Amygdala (tissue), 56 donors: ENCODE measurements around the gene ZCCHC17.
A peak's percentile ranks its signal among the peaks of the same experiment; 100 is the strongest.
"Not testable (repeated sequence)": the region's sequence is repeated elsewhere in the genome, so short reads cannot be mapped to it uniquely, and the experiment has no call there.

Experiments
- DNase-seq, 56 donors: peaks; one replicate each; lab custom pipeline; 2025; lab: John Stamatoyannopoulos, UW

Gene ZCCHC17, protein sequence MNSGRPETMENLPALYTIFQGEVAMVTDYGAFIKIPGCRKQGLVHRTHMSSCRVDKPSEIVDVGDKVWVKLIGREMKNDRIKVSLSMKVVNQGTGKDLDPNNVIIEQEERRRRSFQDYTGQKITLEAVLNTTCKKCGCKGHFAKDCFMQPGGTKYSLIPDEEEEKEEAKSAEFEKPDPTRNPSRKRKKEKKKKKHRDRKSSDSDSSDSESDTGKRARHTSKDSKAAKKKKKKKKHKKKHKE

DNA sequence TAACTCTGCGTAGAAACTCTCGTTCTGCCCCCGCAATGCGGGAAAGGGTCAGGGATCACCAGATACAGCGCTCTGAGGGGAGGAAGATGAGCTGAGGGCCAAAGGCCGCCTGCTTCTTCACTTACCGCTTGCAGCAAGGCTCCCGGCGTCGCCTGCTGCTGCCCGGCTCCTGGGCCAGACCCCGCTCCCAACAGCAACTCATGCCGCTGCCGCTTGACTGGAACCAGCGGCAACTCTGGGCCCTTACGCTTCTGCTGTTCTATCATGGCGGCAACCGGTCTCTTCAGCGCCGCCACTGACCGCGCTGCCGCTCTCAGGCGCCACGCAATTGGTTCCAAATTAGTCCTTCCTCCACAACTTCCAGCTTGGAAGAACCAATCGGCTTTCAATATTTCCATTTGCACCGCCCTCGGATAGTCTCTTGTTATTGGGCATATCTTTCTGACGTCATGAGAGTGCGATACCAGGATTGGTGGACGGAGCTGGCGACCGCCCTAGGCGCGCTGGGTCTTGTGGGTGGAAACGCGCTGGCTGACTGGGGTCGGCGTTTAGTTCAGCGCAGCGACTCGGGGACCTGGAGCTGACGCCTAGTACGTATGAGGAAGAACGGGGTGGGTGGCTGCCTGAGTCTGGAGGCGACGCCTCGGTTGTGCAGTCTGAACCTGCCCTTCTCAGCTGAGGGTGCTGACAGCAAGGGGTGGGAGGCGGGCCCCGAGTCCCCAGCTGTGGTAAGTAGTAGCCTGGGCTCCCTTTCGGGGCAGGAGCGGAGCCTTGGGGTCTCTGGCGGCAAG lies at the start of gene ZCCHC17, which contains the start of gene SNRNP40:
Gene ZCCHC17 (plus strand): TSS at position 547 of the 791 bp plus-strand sequence. CDS start 13,067 bp downstream, outside the sequence.
Gene SNRNP40 (minus strand): TSS at position 303 of the 791 bp plus-strand sequence. CDS start 37 bp downstream, at position 266.
- peak; percentile 50 to 98 (median 92) for DNase-seq

DNA sequence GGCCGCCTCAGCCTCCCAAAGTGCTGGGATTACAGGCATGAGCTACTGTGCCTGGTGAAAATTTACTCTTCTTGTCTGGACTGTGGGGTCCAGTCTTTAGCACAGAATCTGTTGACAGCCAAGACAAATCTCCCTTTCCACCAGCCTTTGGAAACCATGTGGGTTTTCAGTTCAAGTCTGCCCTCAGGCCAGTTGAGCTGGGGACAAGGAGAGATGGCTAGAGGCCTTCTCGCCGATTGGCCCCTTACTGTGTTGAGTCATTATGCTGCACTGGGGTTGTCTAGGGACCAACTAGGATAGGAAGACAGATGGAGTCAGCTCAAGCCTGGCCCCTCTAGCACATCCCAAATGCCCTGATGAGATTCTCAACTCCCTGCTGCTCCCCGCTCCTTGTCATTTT lies 48.6 kb upstream of the ZCCHC17 start:
- no peak for DNase-seq

DNA sequence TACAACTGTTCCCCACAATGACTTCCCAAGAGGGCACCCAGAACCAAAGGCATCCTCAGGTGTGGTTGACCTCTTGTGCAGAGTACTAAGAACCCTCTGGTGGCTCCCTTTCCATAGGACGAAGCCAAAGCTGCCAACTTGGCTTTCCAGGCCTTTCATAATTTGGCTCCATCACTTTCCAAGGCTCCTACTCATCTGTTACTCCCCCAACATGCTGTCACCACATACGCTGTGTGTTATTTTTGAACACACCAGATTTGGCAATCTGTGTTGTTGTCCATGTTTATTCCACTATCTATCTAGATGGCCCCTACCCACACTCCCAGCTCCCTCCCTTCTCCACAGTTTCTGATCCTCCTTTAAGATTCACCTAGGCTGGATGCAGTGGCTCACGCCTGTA lies 47.0 kb upstream of the ZCCHC17 start:
- DNase-seq: peak in 4 of 56 donors; percentile 3 to 38 (median 19)

DNA sequence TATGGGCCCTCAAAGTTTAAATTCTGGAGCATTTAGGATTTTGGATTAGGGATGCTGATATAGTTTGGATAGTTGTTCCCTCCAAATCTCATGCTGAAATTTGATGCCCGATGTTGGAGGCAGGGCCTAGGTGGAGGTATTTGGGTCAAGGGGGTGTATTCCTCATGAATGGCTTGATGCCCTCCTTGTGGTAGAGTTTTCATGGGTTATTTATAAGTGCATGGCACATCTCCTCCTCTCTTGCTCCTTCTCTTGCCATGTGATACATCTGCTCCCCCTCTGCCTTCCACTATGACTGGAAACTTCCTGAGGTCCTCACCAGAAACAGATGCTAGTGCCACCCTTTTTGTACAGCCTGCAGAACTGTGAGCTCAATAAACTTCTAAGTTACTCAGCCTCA lies 39.6 kb upstream of the ZCCHC17 start:
- DNase-seq: no peak

DNA sequence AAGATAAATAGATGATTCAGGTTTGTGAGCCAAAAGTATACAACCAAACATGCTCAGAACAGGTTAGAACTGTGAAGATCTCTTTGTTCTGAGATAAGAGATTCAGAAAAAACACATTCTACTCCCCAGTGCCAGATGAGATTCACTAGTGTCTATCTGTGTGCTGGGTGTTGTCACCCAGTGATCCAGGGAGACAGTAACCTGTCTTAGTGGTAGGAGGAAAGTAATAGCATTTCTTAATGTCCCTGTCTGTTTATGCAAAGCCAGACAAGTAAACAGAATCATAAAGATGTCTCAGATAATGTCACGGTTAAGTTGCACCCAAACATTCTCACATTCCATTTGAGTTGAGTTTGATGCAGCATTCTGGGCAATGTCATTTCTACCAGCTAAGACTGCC lies 38.3 kb upstream of the ZCCHC17 start:
- no peak for DNase-seq

DNA sequence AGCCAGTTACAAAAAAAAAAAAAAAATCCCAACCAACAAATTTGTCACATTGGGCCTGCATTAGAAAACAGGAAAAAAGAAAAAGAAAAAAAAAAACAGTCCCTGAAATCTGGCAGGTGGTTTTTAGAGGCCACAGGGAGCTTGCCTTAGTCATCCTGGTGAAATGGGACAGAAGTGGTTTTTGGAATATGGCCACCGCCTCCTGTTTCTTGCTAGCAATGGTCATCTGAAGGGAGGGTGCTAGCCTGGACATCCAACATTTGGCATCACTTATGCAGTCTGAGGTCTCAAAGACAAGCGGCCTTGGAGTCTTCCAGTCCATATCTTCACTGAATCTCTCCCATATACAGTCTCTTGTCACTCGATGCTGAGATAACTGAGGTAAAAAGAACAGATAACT lies 37.1 kb upstream of the ZCCHC17 start:
- DNase-seq: no peak

DNA sequence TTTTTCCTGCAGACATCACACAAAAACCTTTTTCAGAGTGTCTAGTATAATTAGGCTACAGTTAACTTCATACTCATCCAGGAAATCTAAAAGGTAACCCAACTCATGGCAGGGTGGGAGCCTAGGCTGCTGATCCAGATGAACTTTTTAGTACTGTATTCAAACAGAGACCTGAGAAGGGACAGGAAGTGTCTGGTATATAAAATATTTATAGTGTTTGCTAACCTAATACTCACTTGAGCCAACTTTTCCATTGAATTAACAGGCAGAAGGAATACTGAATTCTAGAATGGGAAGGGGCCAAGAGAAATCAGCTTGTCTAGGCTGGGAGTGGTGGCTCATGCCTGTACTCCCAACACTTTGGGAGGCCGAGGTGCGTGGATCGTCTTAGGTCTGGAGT lies 34.9 kb upstream of the ZCCHC17 start:
- no peak for DNase-seq

DNA sequence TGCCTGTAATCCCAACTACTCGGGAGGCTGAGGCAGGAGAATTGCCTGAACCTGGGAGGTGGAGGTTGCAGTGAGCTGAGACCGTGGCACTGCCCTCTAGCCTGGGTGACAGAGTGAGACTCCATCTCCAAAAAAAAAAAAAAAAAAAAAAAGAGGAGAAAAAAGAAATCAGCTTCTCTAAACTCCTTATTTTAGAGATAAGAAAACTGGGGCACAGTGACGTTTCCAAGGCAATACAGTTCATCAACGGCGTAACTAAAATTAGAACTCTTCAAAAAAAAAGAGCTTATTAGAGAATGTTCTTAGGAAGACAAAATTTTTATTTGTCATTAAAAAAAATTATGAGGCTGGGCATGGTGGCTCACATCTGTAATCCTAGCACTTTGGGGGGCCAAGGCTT lies 34.4 kb upstream of the ZCCHC17 start:
- not testable (repeated sequence) for DNase-seq

DNA sequence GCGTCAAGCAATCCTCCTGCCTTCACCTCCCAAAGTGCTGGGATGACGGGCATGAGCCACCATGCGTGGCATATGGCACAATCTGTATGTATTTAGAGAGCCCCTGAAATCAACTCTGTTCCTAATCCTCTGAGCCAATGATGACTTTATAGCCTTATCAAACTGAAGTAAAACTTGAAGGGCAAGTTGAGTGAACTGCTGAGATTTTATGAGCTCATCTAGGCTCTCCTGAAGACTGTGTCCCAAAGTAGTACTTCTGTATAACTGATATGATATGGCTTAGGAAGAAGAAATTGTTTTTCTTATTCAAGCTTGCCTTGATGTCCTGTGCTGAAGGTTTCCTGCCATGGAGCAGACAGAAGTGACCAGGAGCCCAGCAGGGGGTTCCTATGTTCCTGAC lies 33.4 kb upstream of the ZCCHC17 start:
- no peak for DNase-seq

DNA sequence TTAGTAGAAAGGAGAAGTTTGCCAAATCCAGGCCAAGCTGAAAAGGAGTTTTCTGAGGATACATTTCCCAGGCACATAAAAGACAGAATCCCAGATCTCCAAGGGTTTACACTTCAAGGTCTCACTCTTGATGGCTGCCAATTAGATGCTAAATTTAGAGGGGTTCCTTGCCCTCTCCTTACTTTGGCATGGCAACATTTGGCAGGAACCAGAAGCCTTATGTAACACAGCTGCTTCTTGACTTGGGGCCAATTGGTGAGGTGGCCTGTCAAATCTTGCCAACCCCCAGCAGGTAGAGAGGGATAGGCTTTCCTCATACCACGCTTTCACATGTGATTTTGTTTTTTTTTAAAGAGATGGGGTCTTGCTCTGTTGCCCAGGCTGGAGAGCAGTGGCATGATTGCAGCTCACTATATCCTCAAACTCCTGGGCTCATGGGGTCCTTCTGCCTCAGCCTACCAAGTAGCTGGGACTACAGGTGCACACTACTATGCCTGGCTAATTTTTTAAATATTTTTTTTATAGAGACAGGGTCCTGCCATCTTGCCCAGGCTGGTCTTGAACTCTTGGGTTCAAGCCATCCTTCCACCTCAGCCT lies 31.9 kb upstream of the ZCCHC17 start:
- no peak for DNase-seq

DNA sequence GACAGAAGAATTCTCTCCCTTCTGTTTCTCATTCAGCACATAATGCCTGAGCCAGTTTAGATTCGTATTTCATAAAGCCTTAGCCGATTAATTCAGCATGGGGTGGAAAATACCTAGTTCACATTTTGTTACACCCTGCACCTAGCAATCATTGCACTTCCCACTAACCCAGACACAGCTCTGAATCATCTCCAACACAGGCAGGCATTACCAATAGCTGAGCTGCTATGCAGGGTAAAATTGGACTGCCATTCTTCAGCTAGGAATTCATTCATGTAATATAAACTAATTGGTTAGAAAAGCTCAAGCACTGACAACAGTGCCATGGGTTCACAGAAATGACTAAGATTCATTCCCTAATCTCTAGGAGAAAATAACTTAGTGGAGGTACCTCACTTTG lies 30.3 kb upstream of the ZCCHC17 start:
- DNase-seq: peak in 2 of 56 donors; percentile 0 to 2

DNA sequence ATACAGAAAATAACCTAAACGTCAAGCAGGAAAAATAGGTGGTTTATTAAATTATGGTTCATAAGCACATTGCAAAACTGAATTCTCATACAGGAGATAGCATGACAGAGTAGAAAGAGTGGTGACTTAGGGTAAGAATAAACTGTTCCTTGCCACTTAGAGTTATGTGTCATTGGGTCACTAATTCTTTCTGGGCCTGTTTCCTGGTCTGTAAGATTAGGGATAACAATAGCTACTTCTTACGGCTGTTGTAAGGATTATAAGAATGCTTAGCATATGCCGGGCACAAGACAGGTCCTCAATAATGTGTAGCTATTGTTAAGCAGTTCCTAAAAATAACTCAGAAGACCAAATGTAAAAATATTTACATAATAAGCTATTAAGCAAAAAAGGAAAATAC lies 24.5 kb upstream of the ZCCHC17 start:
- DNase-seq: no peak

DNA sequence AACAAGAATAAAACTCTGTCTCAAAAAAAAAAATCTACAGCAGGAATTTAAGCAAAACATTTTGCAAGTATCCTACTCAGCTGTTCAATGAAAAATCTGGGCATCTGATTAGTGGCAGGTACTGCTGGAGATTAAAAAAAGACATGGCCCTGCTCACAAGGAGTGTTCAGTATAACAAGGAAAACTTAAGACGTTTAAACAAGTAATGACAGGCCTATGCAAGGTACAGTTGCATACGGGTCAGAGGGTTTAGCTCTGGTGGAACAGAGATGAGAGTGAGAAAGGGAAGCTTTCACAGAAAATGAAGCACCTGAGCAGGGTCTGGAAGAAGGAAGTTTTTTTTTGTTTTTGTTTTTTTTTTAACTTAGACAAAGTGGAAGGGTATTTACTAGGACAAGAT lies 23.2 kb upstream of the ZCCHC17 start:
- no peak for DNase-seq

DNA sequence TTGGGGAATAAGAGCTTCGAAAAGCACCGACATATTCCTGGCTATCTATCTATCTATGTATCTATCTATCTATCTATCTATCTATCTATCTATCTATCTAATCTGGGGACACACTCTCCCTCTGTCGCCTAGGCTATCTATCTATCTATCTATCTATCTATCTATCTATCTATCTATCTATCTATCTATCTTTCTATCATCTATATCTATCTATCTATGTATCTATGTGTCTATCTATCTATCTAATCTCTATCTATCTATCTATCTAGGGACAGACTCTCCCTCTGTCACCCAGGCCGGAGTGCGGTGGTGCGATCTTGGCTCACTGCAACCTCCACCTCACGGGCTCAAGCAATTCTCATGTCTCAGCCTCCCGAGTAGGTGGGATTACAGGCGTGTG lies 14.4 kb upstream of the ZCCHC17 start:
- DNase-seq: not testable (repeated sequence)

DNA sequence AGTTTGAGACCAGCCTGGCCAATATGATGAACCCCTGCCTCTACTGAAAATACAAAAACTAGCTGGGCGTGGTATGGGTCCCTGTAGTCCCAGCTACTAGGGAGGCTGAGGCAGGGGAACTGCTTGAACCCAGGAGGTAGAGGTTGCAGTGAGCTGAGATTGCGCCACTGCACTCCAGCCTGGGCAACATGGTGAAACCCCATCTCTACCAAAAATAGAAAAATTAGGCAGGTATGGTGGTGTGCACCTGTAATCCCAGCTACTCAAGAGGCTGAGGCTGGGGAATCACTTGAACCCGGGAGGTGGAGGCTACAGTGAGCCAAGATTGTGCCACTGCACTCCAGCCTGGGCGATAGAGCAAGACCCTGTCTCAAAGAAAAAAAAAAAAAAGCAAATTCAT lies 9.0 kb upstream of the ZCCHC17 start:
- not testable (repeated sequence) for DNase-seq

DNA sequence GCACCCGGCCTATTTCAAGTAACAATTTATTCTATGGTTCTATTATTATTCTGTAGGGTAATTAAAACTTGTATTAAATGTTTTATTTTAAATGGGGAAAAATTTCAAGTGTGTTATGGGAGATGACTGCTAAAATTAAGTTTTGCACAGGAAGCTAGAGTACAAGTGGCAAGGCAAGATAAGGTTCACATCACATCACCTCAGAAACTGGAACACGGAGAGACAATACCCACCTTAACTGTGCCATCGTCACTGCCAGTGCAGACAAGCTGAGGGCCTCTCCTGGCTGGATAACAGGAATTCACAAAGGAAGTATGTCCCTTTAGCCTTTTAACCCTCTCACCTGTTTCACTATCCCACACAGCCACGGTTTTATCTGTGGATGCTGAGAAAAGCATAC lies 7.8 kb upstream of the ZCCHC17 start:
- no peak for DNase-seq

DNA sequence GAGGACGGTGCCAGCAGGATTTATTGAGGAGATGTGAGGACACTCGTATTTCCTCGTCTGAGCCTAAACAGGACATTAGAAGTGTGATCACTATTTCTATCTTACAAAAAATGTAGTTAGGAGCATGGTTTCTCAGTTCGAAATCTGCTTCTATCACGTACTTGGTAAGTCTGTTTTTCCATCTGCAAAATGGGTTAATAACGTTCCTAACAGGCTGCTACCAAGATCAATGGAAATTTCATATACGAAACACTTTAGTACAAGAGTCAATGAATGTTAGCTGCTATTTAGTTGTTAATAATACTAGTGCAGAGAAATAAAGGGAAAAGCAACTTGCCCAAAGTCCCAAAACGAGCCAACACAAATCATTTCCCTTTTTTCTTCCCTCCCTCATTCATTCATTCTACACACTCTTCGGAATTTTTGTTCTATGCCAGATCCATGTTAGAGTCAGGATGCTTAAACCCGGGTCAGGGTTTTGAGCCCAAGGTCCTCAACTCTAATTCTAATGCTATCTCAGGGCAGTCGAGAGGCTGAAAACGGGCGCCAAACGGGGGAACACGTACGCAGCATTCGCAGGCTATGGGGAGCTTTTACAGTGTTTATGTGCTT lies 852 bp upstream of the ZCCHC17 start:
- DNase-seq: no peak

DNA sequence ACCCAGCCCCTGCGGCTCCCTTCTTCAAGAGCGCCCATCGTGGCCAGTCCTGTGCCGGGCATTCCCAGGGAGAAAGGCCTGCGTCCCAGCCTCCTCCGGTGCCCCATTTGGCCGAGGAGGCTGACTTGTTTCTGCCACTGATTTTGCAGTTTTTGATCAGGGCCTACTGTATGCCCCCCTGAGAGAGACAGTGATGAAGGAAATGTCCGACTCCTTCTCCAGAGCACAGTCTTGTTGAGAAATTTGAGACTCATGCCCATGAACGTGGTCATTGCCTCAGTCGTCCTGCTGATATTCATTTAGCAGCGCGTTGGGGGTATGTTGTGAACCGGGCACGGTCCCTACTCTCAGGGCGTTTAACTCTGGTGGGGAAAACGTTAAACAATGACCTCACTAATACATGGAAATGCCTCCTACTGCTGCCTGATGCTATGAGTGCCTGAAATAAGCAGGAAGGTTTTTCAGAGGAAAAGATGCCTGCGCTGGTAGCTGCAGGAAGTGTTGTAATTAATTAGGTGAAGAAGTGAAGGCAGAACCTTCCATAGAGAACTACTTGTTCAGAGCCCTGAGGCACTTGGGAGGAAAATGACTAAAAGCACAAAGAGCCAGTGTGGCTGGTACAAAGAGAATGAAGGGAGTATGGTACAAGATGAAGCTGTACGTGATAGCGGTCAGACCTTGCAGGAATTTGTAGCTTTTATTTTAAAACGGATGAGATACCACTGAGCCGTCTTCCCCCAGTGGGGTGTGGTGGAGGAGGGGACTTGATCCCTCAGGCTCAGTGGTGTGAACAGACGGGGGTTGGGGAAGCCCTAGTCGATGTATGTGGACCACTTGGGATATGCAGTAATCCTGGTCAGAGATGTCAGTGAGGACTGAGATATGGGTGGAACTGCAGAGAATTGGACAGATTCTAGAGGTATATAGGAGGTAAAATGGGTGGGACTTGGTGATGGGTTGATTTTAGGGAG lies 730 bp downstream of the ZCCHC17 start:
- DNase-seq: peak in 2 of 56 donors; percentile 26 to 61

DNA sequence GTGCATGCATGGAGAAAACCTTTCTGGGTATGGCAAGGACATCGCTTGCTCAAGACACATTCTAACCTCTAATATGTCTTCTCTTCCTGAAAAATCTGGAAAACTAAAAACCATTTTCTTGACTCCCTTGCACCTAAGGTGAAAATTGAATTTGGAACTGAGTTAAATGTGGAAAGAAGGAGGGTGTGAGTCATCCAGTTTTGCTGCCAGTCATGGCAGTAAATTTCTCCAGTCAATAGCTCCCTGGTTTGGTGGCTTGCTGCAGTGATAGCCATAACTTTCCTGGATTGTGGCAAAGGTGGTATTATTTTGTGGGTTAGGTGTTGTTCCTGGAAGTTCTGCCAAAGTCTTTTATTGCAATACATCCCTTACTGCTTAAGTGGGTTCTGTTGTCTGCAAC lies 2.5 kb downstream of the ZCCHC17 start:
- no peak for DNase-seq

DNA sequence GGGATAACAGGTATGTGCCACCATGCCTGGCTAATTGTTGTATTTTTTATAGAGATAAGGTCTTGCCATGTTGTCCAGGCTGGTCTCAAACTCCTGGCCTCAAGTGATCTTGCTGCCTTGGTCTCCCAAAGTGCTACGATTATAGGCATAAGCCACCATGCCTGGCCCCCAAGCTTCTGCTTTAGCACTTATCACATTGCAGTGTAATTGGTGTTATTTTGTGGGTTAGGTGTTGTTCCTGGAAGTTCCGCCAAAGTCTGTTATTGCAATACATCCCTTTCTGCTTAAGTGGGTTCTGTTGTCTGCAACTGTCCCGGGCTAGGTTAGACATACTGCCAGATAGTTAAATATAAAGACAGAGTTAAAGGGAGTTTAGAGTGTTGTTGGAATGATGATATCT lies 3.4 kb downstream of the ZCCHC17 start:
- no peak for DNase-seq
